Activated CD4-positive, alpha-beta T cell treated with anti-CD3 and anti-CD28 coated beads for 4 hours (primary cell): ENCODE results near the gene SH3BP5.

Experiments used
- DNase-seq, 2 donors: peaks; one replicate each; pipeline ENCODE4 v3.0.0-alpha.2; 2020

Gene SH3BP5

DNA sequence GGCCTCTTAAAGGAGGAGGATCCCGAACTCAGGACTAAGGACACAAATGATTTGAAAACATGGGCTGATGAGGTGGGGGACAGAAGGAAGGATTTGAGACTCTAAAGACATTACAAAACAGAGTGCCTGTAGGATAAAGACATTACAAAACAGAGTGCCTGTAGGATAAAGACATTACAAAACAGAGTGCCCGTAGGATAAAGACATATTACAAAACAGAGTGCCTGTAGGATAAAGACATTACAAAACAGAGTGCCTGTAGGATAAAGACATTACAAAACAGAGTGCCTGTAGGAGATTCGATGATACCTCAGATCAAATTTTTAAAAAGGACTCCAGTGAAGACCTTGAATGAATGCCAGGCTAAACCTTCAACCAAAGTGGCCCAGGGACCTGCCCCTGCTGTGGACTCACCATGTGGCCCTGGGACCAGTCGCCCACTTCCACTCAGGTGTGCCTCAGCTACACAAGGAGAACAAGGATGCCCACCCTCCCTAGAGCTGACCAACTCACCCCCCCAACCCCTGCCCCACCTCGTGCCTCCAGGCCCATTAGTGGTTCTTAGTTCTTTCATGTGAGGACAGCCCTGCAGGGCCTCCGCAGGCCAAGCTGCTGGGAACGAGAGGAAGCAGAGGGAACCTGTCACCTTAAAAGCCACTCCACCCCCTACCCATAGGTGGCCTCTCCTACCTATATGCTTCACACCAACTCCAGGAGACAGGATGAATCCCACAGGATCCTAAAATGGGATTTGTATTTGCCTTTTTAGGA is 59.8 kb downstream of the SH3BP5 start:
- DNase-seq, result no peak

DNA sequence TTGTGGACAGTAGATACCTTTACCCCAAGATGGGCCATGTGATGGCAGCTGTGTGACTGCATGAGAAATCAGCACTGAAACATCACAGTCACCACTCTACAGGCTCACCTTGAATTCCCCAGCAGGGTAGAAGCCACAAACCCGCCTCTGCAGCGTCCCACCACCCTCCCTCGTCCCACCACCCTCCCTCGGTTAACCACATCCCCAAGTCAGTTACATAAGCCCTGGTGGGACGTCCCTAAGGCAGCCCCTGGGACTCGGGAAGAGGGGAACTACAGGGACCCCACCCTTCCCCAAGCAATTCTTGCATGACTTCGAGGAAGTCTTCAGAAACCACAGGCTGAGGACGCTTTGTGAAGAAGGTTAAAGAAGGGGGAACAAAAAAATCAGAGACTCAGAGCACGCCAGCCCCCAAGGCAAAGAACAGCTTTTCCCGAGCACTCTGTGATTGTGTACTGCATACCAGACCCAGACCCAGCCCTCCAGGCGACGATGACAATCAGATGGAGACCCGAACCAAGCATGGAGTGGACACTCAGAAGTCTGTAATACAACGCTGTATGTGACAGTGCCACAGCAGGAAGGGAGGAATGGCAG is 60.5 kb downstream of the SH3BP5 start:
- DNase-seq, result peak; percentile 85 to 86

- no peak for DNase-seq
Measured at GRCh38 chr3:15271030-15271429, 61.4 kb downstream of the SH3BP5 start.

- DNase-seq, result peak; percentile 89
Measured at GRCh38 chr3:15269091-15269989, 63.0 kb downstream of the SH3BP5 start.

DNA sequence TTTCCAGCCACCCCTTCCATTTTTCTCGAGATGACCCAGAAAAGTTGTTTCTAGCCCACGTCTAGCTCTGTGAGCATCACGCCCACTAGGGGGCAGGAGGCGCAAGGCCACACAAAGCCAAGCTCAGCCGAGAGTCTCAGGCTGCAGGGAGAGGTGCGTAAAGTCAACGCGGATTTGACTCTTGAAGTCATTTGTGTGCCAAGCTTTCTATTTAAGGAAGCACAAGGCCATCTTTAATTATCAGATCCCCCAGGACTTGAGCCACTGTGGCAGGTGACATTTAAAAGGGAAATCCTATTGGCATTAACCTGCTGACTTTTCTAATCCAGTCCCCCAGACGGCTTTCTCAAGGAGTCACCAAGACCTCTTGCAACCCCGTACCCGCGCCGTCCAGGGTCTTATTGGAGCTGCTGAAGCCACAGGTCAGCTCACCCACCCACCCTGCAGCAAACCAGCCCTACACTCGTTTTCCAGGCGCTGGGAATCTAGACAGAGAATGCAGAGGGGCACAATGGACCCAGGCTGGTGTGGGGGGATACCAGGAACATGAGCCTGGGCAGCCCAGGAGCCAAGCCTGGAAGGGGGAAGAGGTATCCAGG is 64.3 kb downstream of the SH3BP5 start:
- DNase-seq, result peak; percentile 87 to 88

- DNase-seq, result no peak
Measured at GRCh38 chr3:15267502-15267901, 64.9 kb downstream of the SH3BP5 start.

DNA sequence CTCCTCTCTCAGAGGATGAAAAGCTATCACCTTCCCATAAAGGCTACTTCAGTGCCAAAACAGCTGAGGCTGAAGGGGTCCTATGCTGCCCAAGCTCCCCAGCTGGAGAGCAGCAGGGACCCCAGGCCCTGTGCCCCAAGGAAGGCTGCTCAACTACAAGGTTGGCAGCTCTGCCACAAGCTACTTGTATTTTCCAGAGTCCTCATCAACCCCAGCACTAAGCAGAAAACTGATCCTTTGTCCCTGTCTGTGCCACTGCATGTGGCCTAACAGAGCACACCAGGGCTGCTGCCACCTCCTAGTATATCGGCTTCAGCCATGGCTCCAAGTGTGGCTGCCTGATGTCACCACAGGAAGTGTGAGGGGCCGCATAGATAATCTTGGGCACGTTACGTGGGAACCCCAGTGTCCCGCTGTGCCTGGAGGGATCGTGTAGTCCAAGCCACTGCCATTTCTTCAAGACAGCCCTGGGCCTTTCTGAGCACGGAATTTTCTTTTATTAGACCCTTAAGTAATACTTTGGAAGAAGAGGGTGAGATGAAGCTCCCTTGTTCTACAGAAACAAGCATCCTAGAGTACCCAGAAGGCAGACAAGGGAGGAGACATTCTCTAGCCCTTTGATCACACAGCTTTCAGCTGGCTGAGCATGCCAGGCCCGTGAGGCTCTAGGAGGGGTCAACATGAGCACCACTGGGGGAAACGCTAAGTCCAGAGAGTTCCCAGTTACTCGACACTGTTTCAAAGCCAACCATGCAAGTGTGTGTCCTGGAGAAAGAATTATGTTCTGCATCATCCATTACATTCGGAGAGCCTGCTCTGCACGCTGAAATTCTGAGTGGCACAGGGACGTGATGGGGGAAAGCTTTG is 65.6 kb downstream of the SH3BP5 start:
- no peak for DNase-seq

GRCh38 chr3:15265655-15266509 is 66.5 kb downstream of the SH3BP5 start:
- no peak for DNase-seq

DNA sequence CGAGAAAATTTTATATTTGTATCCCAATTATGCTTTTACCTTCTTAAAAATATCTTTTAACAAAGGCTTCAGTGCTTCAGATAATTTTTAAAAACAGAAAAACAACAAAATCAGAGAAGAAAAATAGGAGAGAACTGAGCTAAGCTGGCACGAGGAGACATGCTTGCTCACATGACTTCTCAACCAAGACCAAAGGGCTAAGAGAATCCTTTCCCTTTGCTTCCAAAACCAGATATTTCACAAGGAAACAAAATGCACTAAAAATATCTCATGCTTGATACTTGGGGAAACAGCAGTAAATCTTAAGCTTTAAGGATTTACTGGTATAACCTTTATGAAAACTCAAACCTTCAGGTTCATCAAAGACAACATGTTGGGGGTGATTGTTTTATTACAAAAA is 67.9 kb downstream of the SH3BP5 start:
- no peak for DNase-seq

DNA sequence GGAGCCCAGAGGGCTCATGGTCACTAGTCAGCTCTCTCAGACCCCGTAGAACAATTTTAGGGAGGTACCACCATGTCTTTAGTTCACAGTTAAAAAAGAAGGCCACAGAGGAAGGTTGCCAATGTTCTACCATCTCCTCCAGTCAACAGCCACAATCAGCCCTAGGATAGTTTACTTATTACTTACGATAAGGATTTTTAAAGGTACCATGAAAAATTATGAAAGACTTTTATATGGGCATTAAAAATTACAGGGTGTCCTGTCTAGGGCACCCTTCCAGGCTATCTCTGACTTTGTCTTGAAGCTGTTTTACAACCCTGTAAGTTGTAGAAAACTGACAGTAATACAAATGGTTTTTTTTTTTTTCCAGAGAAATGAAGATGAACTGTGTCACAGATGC is 68.5 kb downstream of the SH3BP5 start:
- no peak for DNase-seq

- DNase-seq, result no peak
Measured at GRCh38 chr3:15263120-15263519, 69.3 kb downstream of the SH3BP5 start.

- no peak for DNase-seq
Measured at GRCh38 chr3:15262021-15262420, 70.4 kb downstream of the SH3BP5 start.

DNA sequence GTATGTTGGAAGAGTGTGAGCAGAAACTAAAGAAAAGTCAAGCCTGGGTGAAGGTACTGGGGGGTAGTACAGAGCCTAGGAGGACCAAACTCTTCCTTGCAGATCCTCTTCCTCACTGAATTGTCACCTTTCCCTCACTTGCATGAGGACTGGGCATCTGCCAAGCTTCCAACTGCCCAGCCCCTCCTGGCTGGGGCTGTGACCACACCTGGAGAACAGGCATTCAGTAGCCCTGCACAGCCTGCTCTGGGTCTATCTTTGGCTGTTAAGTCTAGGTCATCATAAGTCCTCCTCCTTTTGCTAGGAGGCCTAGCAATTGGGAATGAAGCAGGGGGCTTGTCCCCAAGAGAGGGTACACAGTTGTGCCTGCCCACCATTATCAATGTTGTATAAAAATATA is 71.1 kb downstream of the SH3BP5 start:
- DNase-seq, result no peak

- DNase-seq, result no peak
Measured at GRCh38 chr3:15260531-15260930, 71.9 kb downstream of the SH3BP5 start.

GRCh38 chr3:15258720-15259119 is 73.7 kb downstream of the SH3BP5 start:
- no peak for DNase-seq

GRCh38 chr3:15256861-15257341 is 75.5 kb downstream of the SH3BP5 start:
- DNase-seq, result no peak

- no peak for DNase-seq
Measured at GRCh38 chr3:15255215-15255614, 77.2 kb downstream of the SH3BP5 start.

DNA sequence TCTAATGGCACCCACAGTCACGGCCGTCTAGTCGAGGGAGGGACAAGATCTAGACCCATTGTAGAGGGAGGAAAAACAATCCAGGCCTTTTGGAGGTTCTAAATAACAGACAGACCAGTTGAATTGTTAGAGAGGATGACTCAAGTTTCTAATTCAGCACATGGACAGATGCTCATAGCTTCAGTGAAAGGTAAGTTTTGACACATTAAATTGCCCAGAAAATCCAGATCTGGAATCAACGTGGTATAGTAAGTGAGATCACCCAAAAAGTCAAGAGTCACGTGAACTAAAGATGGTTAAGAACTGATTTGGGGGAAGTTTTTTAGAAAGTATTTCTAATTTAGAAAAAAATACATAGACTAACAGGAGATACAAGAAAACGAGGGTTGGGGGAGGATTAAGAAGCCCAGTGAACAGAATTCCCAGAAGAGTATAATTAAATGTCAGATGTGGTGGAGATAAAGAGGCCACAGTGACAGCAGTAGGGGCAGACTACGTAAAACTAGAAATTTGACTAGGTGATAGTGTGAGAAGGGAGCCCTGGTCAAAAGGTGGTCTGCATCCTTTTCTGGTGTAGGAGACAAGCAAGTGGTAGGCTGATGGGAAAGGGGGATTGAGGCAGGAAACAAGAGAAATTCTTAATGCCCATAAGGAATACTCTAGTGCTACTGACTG is 79.2 kb downstream of the SH3BP5 start:
- no peak for DNase-seq

DNA sequence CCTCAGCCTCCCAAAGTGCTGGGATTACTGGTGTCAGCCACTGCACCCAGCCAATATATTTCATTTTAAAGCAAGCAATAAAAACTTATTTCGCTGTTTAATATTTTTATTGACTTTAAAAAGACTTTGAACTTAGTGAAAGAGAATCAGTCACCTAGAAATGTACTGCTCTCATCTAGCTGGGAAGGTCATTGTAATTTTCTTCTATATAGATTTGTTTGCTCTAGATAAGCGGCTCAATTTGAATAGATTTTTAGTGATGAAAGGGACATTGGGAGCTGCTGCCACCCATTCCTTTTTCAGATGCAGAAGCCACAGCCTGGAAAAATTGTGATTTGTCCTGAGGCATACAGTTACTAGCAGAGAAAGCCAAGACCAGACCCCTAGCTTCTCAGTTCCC is 86.2 kb downstream of the SH3BP5 start:
- DNase-seq, result no peak

- no peak for DNase-seq
Measured at GRCh38 chr3:15243822-15244482, 88.4 kb downstream of the SH3BP5 start.
